Stimulated activated naive CD4-positive, alpha-beta T cell (primary cell): ENCODE measurements around the gene GABRR1.
A peak's percentile ranks its signal among the peaks of the same experiment; 100 is the strongest.
"Not testable (repeated sequence)": the region's sequence is repeated elsewhere in the genome, so short reads cannot be mapped to it uniquely, and the experiment has no call there.

Experiments used
- DNase-seq, 6 experiments: peaks; one replicate each; lab custom pipeline; 2025; lab: John Stamatoyannopoulos, UW

The GABRR1 gene

GRCh38 chr6:89217299-89217910 lies at the start of gene GABRR1:
TSS of gene GABRR1 (minus strand) at chr6:89217358. CDS start at chr6:89217322, 36 bp downstream.
- no peak for DNase-seq

- no peak for DNase-seq
Measured at GRCh38 chr6:89264296-89264695, 47.1 kb upstream of the GABRR1 start.

DNA sequence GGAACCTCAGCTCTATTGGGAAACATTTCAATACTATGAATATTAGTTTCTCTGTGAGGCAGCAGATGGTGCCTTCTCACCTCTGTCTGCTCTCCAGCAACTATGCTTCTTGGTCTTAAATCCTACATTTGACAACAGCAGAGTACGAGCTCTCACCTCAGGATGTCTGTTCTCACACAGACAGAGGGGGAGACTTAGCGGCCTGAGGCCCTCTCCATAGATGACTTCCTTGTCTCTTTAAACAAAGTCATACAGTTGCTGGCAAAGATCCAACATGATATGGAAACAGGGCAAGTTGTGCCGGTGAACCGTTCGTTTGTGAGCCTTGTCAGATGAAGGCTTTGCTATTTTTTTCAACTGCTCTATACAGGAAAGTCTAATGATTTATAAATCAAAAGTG lies 43.7 kb upstream of the GABRR1 start:
- DNase-seq, result no peak

DNA sequence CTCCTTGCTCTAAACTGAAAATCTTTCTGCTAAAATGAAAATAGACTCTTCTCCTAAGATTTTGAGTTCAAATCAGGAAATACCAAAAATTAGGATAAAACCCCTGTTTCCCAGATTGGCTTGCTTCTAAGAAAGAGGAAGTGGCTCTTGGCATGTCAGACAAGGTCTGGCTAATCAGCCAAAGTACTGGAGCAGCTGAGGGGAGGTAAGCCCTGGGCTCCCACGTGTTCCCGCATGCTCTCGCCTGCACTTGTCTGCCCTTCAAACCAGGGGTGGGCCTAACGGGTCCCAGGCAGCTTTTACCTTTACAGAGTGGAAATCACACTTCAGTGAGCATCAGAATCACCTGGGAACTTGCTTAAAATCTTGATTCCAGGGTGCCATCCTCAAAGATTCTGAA lies 43.2 kb upstream of the GABRR1 start:
- no peak for DNase-seq

- no peak for DNase-seq
Measured at GRCh38 chr6:89258912-89259311, 41.8 kb upstream of the GABRR1 start.

DNA sequence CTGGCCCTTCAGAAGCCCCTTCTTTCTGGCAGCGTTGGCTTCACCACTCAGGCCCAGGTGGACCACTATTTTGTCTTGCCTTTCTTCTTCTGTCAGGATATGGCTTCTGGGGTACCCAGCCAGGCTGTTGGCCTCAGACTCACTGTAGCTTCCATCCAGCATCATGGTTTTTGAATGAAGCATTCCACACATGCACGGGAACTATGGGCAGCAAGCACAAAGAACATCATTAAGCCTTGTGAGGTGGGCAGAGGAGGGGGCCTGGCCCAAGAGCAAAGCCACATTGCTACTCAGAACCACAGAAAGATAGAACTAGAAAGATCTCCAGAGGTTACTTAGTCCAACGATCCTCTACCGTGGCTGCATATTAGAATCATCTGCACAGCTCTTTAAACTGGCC lies 40.6 kb upstream of the GABRR1 start:
- DNase-seq, result no peak

- no peak for DNase-seq
Measured at GRCh38 chr6:89257346-89257745, 40.2 kb upstream of the GABRR1 start.

- DNase-seq, result no peak
Measured at GRCh38 chr6:89255417-89255816, 38.3 kb upstream of the GABRR1 start.

DNA sequence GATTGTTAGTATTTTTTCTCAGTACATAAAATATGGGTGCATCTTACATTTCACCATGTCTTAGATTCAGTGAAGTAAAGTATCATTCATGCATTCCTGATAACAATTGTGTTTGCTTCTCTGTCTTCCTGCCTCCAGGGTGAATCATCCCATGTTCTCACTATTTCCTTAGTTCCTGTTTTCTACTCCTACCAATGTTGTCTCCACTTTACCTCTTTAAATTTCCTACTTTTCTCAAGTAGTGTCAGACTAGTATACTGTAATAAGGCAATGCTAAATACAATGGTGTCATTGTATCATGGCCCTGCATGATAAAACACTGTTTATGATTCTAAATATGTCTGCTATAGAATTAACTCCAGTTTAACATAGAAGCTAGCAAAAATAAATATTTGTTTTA lies 37.4 kb upstream of the GABRR1 start:
- DNase-seq, result no peak

DNA sequence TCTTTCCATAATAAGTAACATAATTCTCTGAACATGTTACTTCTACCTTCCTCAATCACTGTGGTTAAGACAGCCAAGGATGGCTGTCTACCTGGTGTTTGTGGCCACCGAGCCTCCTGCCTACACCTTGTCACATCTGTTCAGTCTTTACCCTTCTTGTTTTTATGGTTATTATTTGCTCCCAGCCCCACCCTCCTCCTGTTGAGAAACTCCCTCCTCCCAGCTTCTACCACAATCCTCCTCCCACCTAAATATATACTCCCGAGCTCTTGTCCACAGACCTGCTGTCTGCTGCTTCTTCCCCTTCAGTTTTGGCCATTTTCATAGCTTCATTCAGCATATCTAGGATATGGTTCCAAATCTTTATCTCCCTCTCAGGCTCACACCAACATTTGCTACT lies 35.7 kb upstream of the GABRR1 start:
- DNase-seq, result no peak

- DNase-seq, result no peak
Measured at GRCh38 chr6:89251976-89252375, 34.8 kb upstream of the GABRR1 start.

DNA sequence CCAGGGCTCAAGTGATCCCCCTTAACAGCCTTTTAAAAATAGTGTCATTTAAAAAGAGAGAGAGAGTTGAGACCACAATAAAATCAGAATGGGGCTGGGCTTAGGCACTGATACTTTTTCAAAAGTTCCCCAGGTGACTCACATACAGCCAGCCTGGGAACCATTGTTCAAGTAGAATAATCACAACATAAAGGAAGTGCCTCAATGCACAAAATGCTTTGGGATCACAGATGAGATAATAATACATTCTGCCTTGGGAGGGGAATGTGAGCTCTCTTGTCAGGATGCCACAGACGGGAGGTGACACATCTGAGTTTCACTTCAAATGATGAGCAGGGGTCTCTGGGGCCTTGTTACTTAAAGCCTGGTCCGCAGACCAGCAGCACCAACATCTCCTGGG lies 34.0 kb upstream of the GABRR1 start:
- DNase-seq, result no peak

DNA sequence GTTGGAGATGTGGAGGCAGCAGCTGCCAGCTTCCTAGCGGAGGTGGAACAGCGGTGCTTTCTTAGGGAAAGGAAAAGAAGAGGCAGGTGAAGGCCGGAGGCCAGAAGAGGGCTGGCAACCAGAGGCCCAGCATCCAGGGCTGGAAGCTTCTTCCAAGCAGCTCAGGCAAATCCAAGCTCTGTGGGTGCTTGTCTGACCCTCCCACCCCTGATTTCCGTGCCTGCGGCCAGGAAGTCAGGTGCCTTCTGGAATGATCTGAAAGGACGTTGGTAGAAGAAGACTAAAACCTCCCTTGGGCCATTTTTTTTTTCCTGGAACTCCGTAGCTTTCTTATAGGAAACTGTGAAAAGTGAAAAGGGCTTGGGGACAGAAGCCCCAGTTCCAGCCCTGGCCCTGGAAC lies 33.1 kb upstream of the GABRR1 start:
- DNase-seq, result no peak

GRCh38 chr6:89244241-89244985 lies 27.3 kb upstream of the GABRR1 start:
- DNase-seq, result no peak

DNA sequence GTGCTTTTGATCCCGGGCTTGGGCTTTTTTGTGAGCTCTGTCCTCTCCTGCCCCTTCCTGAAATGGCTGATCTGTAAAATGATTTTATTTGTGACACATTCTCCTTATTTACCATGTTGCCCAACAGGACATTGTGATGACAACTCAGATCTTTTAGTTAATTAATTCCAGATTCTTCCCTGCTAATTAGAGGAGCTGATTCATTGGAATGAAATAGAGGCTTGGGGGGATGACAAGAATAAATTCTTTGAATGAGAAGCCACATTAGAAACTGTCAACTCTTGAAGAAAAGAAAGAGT lies 26.1 kb upstream of the GABRR1 start:
- no peak for DNase-seq

DNA sequence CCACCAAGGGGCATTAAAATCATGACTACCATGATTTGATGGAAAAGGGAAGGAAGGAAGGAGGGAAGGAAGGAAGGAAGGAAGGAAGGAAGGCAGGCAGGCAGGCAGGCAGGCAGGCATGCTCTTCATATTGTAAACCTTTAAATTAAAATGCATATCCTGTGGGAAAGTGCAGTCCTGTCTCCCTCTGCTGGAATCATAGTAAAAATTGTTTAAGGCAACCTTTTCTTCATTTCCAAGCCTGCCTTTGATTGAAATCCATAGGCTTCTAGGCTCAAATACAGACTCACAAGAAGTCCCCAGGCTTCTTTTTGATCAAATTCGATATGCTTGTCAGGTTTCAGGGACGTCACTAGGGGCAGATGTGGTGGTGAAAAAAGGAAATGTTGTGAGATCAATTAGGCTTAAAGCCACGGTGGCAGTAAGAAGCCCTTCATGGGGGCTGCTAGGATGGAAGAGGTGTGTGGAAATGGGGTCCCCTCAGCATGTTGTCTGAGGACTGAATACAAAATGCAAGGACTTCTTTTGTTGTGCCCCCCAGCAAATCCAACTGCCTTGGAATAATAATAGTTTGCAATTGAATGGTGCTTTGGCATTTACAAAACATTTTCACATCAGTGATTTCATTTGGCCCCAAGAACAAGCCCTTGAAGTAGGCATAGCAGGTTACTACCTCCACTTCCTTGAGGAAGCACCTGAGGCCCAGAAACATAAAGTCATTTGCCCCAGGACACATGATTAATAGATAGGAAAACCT lies 25.6 kb upstream of the GABRR1 start:
- DNase-seq, result peak in 2 of 6 experiments; percentile 11 to 20

GRCh38 chr6:89239338-89239737 lies 22.2 kb upstream of the GABRR1 start:
- DNase-seq, result peak in 3 of 6 experiments; percentile 3 to 13 (median 11)

DNA sequence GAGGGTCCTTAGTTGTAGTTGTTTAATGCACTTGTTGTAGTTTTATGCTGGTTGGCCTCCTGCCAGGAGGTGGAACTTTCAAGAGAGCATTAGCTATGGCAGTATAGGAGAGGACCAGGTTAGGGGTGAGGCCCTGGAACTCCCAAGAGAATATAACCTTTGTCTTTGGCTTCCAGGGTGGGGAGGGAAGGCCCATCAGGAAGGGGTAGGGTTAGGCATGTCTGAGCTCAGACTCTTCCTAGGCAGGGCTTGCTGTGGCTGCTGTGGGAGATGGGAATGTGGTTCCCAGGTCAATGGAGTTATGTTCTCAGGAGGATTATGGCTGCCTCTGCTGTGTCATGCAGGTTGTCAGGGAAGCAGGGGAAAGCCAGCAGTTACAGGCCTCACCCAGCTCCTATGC lies 20.0 kb upstream of the GABRR1 start:
- no peak for DNase-seq

GRCh38 chr6:89233605-89234004 lies 16.4 kb upstream of the GABRR1 start:
- DNase-seq, result not testable (repeated sequence)

DNA sequence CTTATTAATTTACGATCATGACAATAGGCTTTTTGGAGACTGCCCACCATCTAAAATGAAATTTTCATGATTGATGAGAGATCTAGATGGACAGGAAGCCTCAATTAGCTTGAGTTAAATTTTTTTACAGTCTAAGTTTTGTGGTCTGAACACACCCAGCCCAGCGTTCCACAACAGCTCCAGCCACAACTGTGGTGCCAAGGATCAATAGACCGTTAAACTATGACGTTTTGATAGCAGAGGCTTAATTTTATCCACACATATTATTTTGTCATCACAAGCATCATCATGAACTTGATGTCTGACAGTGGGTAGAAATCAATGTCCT lies 5.5 kb upstream of the GABRR1 start:
- no peak for DNase-seq

GRCh38 chr6:89221971-89222711 lies 5.0 kb upstream of the GABRR1 start:
- DNase-seq, result no peak

GRCh38 chr6:89221129-89221528 lies 4.0 kb upstream of the GABRR1 start:
- no peak for DNase-seq

DNA sequence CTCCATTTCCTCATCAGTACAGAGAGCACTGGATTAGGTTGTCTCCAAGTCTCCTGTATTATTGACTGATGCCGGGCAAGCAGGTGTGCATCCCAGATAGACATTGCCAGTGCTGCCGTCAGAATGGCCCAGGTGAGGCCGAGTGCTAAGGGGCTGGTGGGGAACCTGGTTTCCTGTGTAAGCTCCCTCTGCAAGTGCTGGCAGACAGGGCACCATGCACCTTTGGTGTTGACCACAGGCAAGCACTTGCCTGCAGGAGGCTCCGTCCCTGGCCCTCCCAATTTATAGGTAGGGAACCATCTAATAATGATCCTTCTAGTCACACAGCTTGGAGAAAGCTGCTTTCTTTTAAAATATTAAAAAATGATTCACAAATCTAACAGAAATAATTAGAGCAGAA lies 747 bp downstream of the GABRR1 start:
- no peak for DNase-seq
